D721Med (cell line): ENCODE data around the gene HSP90B1.

Experiments used
- DNase-seq: peaks from one replicate; pipeline ENCODE4 v3.0.0; 2011; ENCODE audit warnings: low spot score; ENCODE audit not compliant: insufficient read length
- FAIRE-seq: peaks from 2 replicates; lab custom pipeline; 2011; peaks lifted over from hg19 to GRCh38; lab: Jason Lieb, UNC
- CTCF ChIP-seq: IDR thresholded peaks from 2 replicates; pipeline ENCODE4 v1.5.1; 2012; ENCODE audit warnings: mild to moderate bottlenecking, control low read depth; ENCODE audit not compliant: insufficient read depth; ENCODE audit errors: missing control alignments

Gene HSP90B1

GRCh38 chr12:103996595-103996994, 66.4 kb downstream of the HSP90B1 start:
- no peak for DNase-seq
- TF ChIP-seq CTCF: no peak
- FAIRE-seq: no peak

DNA sequence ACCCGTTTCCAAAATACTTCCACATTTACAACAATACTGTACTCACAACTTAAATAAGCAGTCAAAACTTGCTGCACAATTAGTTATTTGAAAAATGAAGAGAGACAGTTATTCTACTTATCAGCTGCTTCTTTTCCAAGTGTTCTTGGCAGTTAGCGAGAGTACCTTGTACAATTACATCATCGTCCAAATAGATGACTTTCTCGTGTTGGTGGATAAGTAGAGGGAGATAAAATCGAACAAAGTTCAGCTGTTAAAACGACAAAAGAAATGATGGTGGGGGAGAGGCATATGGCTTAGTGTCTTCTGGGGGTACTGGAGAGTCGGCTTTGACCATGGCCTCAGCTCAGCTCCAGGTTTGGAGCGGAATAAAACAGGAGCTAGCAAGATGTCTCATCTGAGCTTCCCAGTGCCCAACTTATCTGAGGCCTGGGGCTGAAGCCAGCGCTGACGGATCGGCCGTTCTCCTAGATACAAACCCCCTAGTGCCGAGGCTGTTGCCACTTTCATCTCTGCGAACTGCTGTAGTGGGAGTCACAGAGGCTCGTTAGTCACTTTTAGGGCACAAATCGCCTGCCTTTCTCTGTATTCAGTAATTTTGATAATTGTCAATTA, 67.2 kb downstream of the HSP90B1 start:
- TF ChIP-seq CTCF: no peak
- DNase-seq: no peak
- FAIRE-seq: no peak
